Measurements from ENCODE around the gene TEDC2.

Gene TEDC2

GRCh38 chr16:2471016-2471652 lies 11.2 kb downstream of the TEDC2 start, which contains the start of gene NTN3:
TSS of gene NTN3 (plus strand) at chr16:2471297. CDS start at chr16:2471702, 405 bp downstream.
- Histone ChIP-seq H3K4me3 (ENCODE audit: low read depth in 1 of 2, low read length in 2 of 2) (no peak within 1 kb of the TSS), H3K36me3 (ENCODE audit: control insufficient read depth in 1 of 2, insufficient read depth in 2 of 2, low read length in 2 of 2) (no peaks in the 10 kb centered on the region), H3K27me3 (ENCODE audit: control insufficient read depth in 1 of 2, insufficient read depth in 2 of 2, low read length in 2 of 2) (peaks cover 39 to 56% of the 10 kb centered on the region in 2 donors), H3K27ac (ENCODE audit: low read depth, low read length) (no peak within 1 kb of the TSS), H3K4me1 (ENCODE audit: control insufficient read depth in 1 of 2, insufficient read depth in 2 of 2, low read length in 2 of 2) (peaks cover 12 to 15% of the 10 kb centered on the region in 2 donors), H3K9me3 (ENCODE audit: control insufficient read depth in 1 of 2, low read length in 2 of 2) (no peaks in the 10 kb centered on the region), H3K9ac (ENCODE audit: low read depth in 1 of 2, low read length in 2 of 2) (no peak within 1 kb of the TSS)

GRCh38 chr16:2471653-2472487 lies 12.0 kb downstream of the TEDC2 start:
- H3K27ac ChIP-seq (ENCODE audit: low read depth, low read length), result no peak overlapping the region
- H3K36me3 ChIP-seq (ENCODE audit: control insufficient read depth in 1 of 2, insufficient read depth in 2 of 2, low read length in 2 of 2), result no peaks in the 10 kb centered on the region
- peaks cover 39 to 55% of the 10 kb centered on the region in 2 donors for H3K27me3 ChIP-seq (ENCODE audit: control insufficient read depth in 1 of 2, insufficient read depth in 2 of 2, low read length in 2 of 2)
- H3K9ac ChIP-seq (ENCODE audit: low read depth in 1 of 2, low read length in 2 of 2), result no peak overlapping the region
- no peaks in the 10 kb centered on the region for H3K9me3 ChIP-seq (ENCODE audit: control insufficient read depth in 1 of 2, low read length in 2 of 2)
- H3K4me3 ChIP-seq (ENCODE audit: low read depth in 1 of 2, low read length in 2 of 2), result no peak overlapping the region
- H3K4me1 ChIP-seq (ENCODE audit: control insufficient read depth in 1 of 2, insufficient read depth in 2 of 2, low read length in 2 of 2), result peaks cover 13 to 15% of the 10 kb centered on the region in 2 donors

GRCh38 chr16:2472488-2472864 lies 12.6 kb downstream of the TEDC2 start:
- H3K27me3 ChIP-seq (ENCODE audit: control insufficient read depth in 1 of 2, insufficient read depth in 2 of 2, low read length in 2 of 2), result peaks cover 39 to 50% of the 10 kb centered on the region in 2 donors
- H3K9ac ChIP-seq (ENCODE audit: low read depth in 1 of 2, low read length in 2 of 2), result no peak overlapping the region
- no peak overlapping the region for H3K4me3 ChIP-seq (ENCODE audit: low read depth in 1 of 2, low read length in 2 of 2)
- H3K4me1 ChIP-seq (ENCODE audit: control insufficient read depth in 1 of 2, insufficient read depth in 2 of 2, low read length in 2 of 2), result peaks cover 13 to 15% of the 10 kb centered on the region in 2 donors
- no peak overlapping the region for H3K27ac ChIP-seq (ENCODE audit: low read depth, low read length)
- no peaks in the 10 kb centered on the region for H3K9me3 ChIP-seq (ENCODE audit: control insufficient read depth in 1 of 2, low read length in 2 of 2)
- no peaks in the 10 kb centered on the region for H3K36me3 ChIP-seq (ENCODE audit: control insufficient read depth in 1 of 2, insufficient read depth in 2 of 2, low read length in 2 of 2)

- no peak overlapping the region for H3K9ac ChIP-seq (ENCODE audit: low read depth in 1 of 2, low read length in 2 of 2)
- H3K9me3 ChIP-seq (ENCODE audit: control insufficient read depth in 1 of 2, low read length in 2 of 2), result no peaks in the 10 kb centered on the region
- peaks cover 13 to 15% of the 10 kb centered on the region in 2 donors for H3K4me1 ChIP-seq (ENCODE audit: control insufficient read depth in 1 of 2, insufficient read depth in 2 of 2, low read length in 2 of 2)
- no peak overlapping the region for H3K27ac ChIP-seq (ENCODE audit: low read depth, low read length)
- H3K27me3 ChIP-seq (ENCODE audit: control insufficient read depth in 1 of 2, insufficient read depth in 2 of 2, low read length in 2 of 2), result peaks cover 39 to 48% of the 10 kb centered on the region in 2 donors
- peak overlapping the region in 1 of 2 donors; percentile 32 for H3K4me3 ChIP-seq (ENCODE audit: low read depth in 1 of 2, low read length in 2 of 2)
- no peaks in the 10 kb centered on the region for H3K36me3 ChIP-seq (ENCODE audit: control insufficient read depth in 1 of 2, insufficient read depth in 2 of 2, low read length in 2 of 2)
Observed at GRCh38 chr16:2472885-2473445, 13.1 kb downstream of the TEDC2 start.

- no peak overlapping the region for H3K9ac ChIP-seq (ENCODE audit: low read depth in 1 of 2, low read length in 2 of 2)
- no peaks in the 10 kb centered on the region for H3K9me3 ChIP-seq (ENCODE audit: control insufficient read depth in 1 of 2, low read length in 2 of 2)
- peaks cover 39 to 43% of the 10 kb centered on the region in 2 donors for H3K27me3 ChIP-seq (ENCODE audit: control insufficient read depth in 1 of 2, insufficient read depth in 2 of 2, low read length in 2 of 2)
- peak overlapping the region; percentile 32 to 35 for H3K4me3 ChIP-seq (ENCODE audit: low read depth in 1 of 2, low read length in 2 of 2)
- peaks cover 7 to 15% of the 10 kb centered on the region in 2 donors for H3K4me1 ChIP-seq (ENCODE audit: control insufficient read depth in 1 of 2, insufficient read depth in 2 of 2, low read length in 2 of 2)
- no peak overlapping the region for H3K27ac ChIP-seq (ENCODE audit: low read depth, low read length)
- no peaks in the 10 kb centered on the region for H3K36me3 ChIP-seq (ENCODE audit: control insufficient read depth in 1 of 2, insufficient read depth in 2 of 2, low read length in 2 of 2)
Observed at GRCh38 chr16:2473446-2473926, 13.6 kb downstream of the TEDC2 start.

GRCh38 chr16:2473999-2474876 lies 14.3 kb downstream of the TEDC2 start:
- no peaks in the 10 kb centered on the region for H3K9me3 ChIP-seq (ENCODE audit: control insufficient read depth in 1 of 2, low read length in 2 of 2)
- peaks cover 34 to 37% of the 10 kb centered on the region in 2 donors for H3K27me3 ChIP-seq (ENCODE audit: control insufficient read depth in 1 of 2, insufficient read depth in 2 of 2, low read length in 2 of 2)
- H3K27ac ChIP-seq (ENCODE audit: low read depth, low read length), result peak overlapping the region; percentile 20
- H3K9ac ChIP-seq (ENCODE audit: low read depth in 1 of 2, low read length in 2 of 2), result peak overlapping the region; percentile 48 to 70
- H3K4me3 ChIP-seq (ENCODE audit: low read depth in 1 of 2, low read length in 2 of 2), result peak overlapping the region; percentile 74
- H3K36me3 ChIP-seq (ENCODE audit: control insufficient read depth in 1 of 2, insufficient read depth in 2 of 2, low read length in 2 of 2), result no peaks in the 10 kb centered on the region
- peaks cover 6 to 15% of the 10 kb centered on the region in 2 donors for H3K4me1 ChIP-seq (ENCODE audit: control insufficient read depth in 1 of 2, insufficient read depth in 2 of 2, low read length in 2 of 2)

GRCh38 chr16:2474877-2475412 lies 15.0 kb downstream of the TEDC2 start, which contains the start of gene TBC1D24:
TSS of gene TBC1D24 (plus strand) at chr16:2475127. CDS start at chr16:2496149, 21,022 bp downstream.
- Histone ChIP-seq H3K36me3 (ENCODE audit: control insufficient read depth in 1 of 2, insufficient read depth in 2 of 2, low read length in 2 of 2) (no peaks in the 10 kb centered on the region), H3K27ac (ENCODE audit: low read depth, low read length) (peak within 1 kb of the TSS; percentile 22), H3K9me3 (ENCODE audit: control insufficient read depth in 1 of 2, low read length in 2 of 2) (no peaks in the 10 kb centered on the region), H3K4me1 (ENCODE audit: control insufficient read depth in 1 of 2, insufficient read depth in 2 of 2, low read length in 2 of 2) (peaks cover 6 to 15% of the 10 kb centered on the region in 2 donors), H3K4me3 (ENCODE audit: low read depth in 1 of 2, low read length in 2 of 2) (peak within 1 kb of the TSS; percentile 74), H3K9ac (ENCODE audit: low read depth in 1 of 2, low read length in 2 of 2) (peak within 1 kb of the TSS; percentile 48 to 70), H3K27me3 (ENCODE audit: control insufficient read depth in 1 of 2, insufficient read depth in 2 of 2, low read length in 2 of 2) (peaks cover 27 to 30% of the 10 kb centered on the region in 2 donors)

- Histone ChIP-seq H3K4me3 (ENCODE audit: low read depth in 1 of 2, low read length in 2 of 2) (peak overlapping the region; percentile 56 to 71), H3K27ac (ENCODE audit: low read depth, low read length) (peak overlapping the region; percentile 22), H3K9me3 (ENCODE audit: control insufficient read depth in 1 of 2, low read length in 2 of 2) (no peaks in the 10 kb centered on the region), H3K9ac (ENCODE audit: low read depth in 1 of 2, low read length in 2 of 2) (peak overlapping the region; percentile 10 to 25), H3K27me3 (ENCODE audit: control insufficient read depth in 1 of 2, insufficient read depth in 2 of 2, low read length in 2 of 2) (peaks cover 20 to 23% of the 10 kb centered on the region in 2 donors), H3K4me1 (ENCODE audit: control insufficient read depth in 1 of 2, insufficient read depth in 2 of 2, low read length in 2 of 2) (peaks cover 6 to 18% of the 10 kb centered on the region in 2 donors), H3K36me3 (ENCODE audit: control insufficient read depth in 1 of 2, insufficient read depth in 2 of 2, low read length in 2 of 2) (no peaks in the 10 kb centered on the region)
Observed at GRCh38 chr16:2475413-2476344, 15.8 kb downstream of the TEDC2 start.

Measured in duodenal mucosa (tissue), 2 donors.